ENCODE data around the gene CNGA3.

- no peak for TF ChIP-seq CREB1 (CRISPR knock-in tag; IDR thresholded peaks at IDR 0.05; ENCODE audit: low read depth)
- no peak for TF ChIP-seq CTCF (conservative IDR thresholded peaks at IDR 0.05; ENCODE audit: low read depth in 2 of 2)
- TF ChIP-seq JUNB (IDR thresholded peaks at IDR 0.05; ENCODE audit: unreplicated experiment) = no peak
- no peak for TF ChIP-seq EZH2phosphoT487 (IDR thresholded peaks at IDR 0.05; ENCODE audit: unreplicated experiment)
- TF ChIP-seq POLR2AphosphoS5 (IDR thresholded peaks at IDR 0.05; ENCODE audit: low read depth) = no peak
Observed at GRCh38 chr2:98445177-98445682, 99.0 kb downstream of the CNGA3 start.

Data from GM23338 (cell line).